ENCODE measurements around the gene BOK.
A peak's percentile ranks its signal among the peaks of the same experiment; 100 is the strongest.

BOK gene

DNA sequence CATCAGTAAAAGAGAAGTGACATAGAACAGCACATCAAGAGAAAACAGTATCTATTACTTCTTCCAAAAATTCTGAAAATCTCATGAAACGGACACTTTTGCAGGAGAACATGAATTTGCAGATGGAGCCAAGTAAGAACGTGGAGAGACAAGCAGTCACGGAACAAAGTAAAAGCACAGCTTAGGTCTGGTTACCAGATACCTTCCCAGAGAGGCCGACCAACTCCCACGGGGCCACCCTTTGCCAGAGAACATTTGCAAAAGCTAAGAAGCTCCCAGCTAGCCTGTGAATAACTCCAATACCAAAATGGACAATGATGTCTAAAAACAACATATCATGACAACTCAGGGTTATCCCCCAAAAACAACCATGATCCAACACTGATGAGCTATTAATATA lies 39.5 kb downstream of the BOK start:
- Histone ChIP-seq H3K27ac (ENCODE audit: low read length) (no peak overlapping the region), H3K4me1 (ENCODE audit: control insufficient read depth in 1 of 2, insufficient read depth in 2 of 2, low read length in 2 of 2) (no peaks in the 10 kb centered on the region), H3K36me3 (ENCODE audit: control insufficient read depth in 1 of 2, insufficient read depth in 2 of 2, low read length in 2 of 2) (peaks cover 11 to 42% of the 10 kb centered on the region in 2 donors), H3K27me3 (ENCODE audit: low read depth, low read length) (no peaks in the 10 kb centered on the region), H3K4me3 (ENCODE audit: low read depth in 1 of 2, low read length in 2 of 2) (no peak overlapping the region), H3K9me3 (ENCODE audit: control insufficient read depth in 1 of 2, low read length in 2 of 2) (no peaks in the 10 kb centered on the region)

DNA sequence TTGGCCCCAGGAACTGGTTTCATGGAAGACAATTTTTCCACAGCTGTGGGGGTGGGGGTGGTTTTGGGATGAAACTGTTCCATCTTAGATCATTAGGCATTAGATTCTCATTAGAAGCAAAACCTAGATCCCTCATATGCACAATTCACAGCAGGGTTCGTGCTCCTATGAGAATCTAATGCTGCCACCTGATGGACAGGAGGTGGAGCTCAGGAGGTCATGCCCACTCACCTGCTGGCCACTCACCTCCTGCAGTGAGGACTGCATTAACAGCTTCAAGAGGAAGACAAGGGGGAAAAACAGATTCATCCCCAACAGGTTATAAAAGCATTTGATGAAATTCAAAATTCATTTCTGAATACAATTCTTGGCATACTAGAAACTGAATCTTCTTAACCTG lies 39.9 kb downstream of the BOK start:
- Histone ChIP-seq H3K4me3 (ENCODE audit: low read depth in 1 of 2, low read length in 2 of 2) (no peak overlapping the region), H3K9me3 (ENCODE audit: control insufficient read depth in 1 of 2, low read length in 2 of 2) (no peaks in the 10 kb centered on the region), H3K36me3 (ENCODE audit: control insufficient read depth in 1 of 2, insufficient read depth in 2 of 2, low read length in 2 of 2) (peaks cover 12 to 39% of the 10 kb centered on the region in 2 donors), H3K27me3 (ENCODE audit: low read depth, low read length) (no peaks in the 10 kb centered on the region), H3K4me1 (ENCODE audit: control insufficient read depth in 1 of 2, insufficient read depth in 2 of 2, low read length in 2 of 2) (no peaks in the 10 kb centered on the region), H3K27ac (ENCODE audit: low read length) (no peak overlapping the region)

DNA sequence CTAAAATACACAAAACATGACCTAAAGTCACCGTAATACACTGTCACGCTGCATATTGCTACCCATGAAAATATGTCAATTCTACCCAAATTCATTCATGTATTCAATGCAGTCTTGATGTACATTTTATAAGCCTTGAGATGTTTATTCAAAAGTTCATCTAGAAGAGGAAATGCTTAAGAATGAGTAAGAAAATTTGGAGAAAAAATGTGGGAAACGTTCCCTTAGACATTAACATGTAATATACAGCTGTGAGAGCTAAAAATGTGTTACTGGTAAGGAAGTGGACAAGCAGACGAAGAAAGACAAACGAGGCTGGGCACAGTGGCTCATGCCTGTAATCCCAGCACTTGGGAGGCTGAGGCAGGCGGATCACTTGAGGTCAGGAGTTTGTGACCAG lies 41.1 kb downstream of the BOK start:
- no peaks in the 10 kb centered on the region for H3K27me3 ChIP-seq (ENCODE audit: low read depth, low read length)
- no peaks in the 10 kb centered on the region for H3K4me1 ChIP-seq (ENCODE audit: control insufficient read depth in 1 of 2, insufficient read depth in 2 of 2, low read length in 2 of 2)
- no peak overlapping the region for H3K4me3 ChIP-seq (ENCODE audit: low read depth in 1 of 2, low read length in 2 of 2)
- no peaks in the 10 kb centered on the region for H3K9me3 ChIP-seq (ENCODE audit: control insufficient read depth in 1 of 2, low read length in 2 of 2)
- H3K27ac ChIP-seq (ENCODE audit: low read length), result no peak overlapping the region
- peaks cover 14 to 34% of the 10 kb centered on the region in 2 donors for H3K36me3 ChIP-seq (ENCODE audit: control insufficient read depth in 1 of 2, insufficient read depth in 2 of 2, low read length in 2 of 2)

DNA sequence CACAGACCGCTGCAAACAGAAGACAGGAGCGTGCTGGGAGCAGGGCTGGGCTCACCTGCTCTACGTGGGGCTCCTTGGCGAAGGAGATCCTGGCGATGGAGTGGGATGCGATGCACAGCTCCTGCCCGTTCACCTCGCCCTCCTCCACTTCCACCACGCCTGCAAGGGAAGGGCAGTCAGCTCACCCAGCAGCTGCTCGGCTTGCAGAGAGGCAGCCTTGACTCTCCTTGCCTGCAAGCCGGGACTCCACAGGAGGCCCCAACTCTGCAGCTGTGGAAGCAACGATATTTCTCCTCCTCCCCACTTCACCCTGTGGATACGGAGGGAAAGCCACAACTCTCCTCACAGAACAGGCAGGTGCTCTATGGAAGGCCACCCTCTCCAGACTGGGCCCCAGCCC lies 43.3 kb downstream of the BOK start:
- H3K4me3 ChIP-seq (ENCODE audit: low read depth in 1 of 2, low read length in 2 of 2), result no peak overlapping the region
- H3K27ac ChIP-seq (ENCODE audit: low read length), result no peak overlapping the region
- peaks cover 17 to 42% of the 10 kb centered on the region in 2 donors for H3K36me3 ChIP-seq (ENCODE audit: control insufficient read depth in 1 of 2, insufficient read depth in 2 of 2, low read length in 2 of 2)
- H3K27me3 ChIP-seq (ENCODE audit: low read depth, low read length), result no peaks in the 10 kb centered on the region
- H3K9me3 ChIP-seq (ENCODE audit: control insufficient read depth in 1 of 2, low read length in 2 of 2), result no peaks in the 10 kb centered on the region
- H3K4me1 ChIP-seq (ENCODE audit: control insufficient read depth in 1 of 2, insufficient read depth in 2 of 2, low read length in 2 of 2), result no peaks in the 10 kb centered on the region

DNA sequence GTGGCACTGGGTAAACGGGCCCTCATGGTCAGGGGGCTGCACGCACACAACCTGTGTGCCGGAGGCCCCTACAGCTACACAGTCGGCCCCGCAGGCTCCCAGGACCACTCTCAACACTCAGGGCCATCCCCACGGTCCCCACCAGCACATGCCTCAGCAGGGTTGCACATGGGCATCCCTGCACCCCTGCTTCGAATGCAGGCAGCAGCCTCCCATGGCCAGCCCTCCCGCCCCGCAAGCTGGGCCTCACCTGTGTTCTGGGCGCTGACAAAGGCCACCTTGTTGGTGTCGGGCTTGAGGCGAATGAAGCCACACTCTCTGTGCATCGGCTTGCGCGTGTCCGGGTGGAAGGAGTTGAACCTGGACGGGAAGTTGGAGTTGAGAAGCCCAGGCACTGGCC lies 44.2 kb downstream of the BOK start:
- Histone ChIP-seq H3K27ac (ENCODE audit: low read length) (no peak overlapping the region), H3K27me3 (ENCODE audit: low read depth, low read length) (no peaks in the 10 kb centered on the region), H3K4me1 (ENCODE audit: control insufficient read depth in 1 of 2, insufficient read depth in 2 of 2, low read length in 2 of 2) (no peaks in the 10 kb centered on the region), H3K36me3 (ENCODE audit: control insufficient read depth in 1 of 2, insufficient read depth in 2 of 2, low read length in 2 of 2) (peaks cover 13 to 42% of the 10 kb centered on the region in 2 donors), H3K4me3 (ENCODE audit: low read depth in 1 of 2, low read length in 2 of 2) (no peak overlapping the region), H3K9me3 (ENCODE audit: control insufficient read depth in 1 of 2, low read length in 2 of 2) (no peaks in the 10 kb centered on the region)

DNA sequence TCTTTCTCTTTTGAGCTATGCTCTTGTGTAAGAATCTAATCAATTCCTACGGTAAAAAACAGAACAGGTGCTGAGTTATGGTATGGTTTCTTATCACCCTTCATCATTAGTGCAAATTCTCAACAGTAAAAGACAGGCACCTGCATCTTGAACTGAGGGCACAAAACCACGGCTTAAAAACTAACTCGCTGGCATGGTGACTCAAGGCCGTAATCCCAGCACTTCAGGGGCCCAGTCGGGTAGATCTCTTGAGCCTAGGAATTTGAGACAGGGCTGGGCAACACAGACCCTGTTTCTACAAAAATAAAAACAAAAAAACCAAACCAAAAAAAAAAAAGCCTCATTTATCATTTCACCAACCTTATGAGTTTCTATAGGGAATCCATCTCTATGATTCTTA lies 45.1 kb downstream of the BOK start:
- H3K4me3 ChIP-seq (ENCODE audit: low read depth in 1 of 2, low read length in 2 of 2), result no peak overlapping the region
- no peaks in the 10 kb centered on the region for H3K9me3 ChIP-seq (ENCODE audit: control insufficient read depth in 1 of 2, low read length in 2 of 2)
- H3K27ac ChIP-seq (ENCODE audit: low read length), result no peak overlapping the region
- peaks cover 13 to 37% of the 10 kb centered on the region in 2 donors for H3K36me3 ChIP-seq (ENCODE audit: control insufficient read depth in 1 of 2, insufficient read depth in 2 of 2, low read length in 2 of 2)
- H3K27me3 ChIP-seq (ENCODE audit: low read depth, low read length), result no peaks in the 10 kb centered on the region
- H3K4me1 ChIP-seq (ENCODE audit: control insufficient read depth in 1 of 2, insufficient read depth in 2 of 2, low read length in 2 of 2), result no peaks in the 10 kb centered on the region

DNA sequence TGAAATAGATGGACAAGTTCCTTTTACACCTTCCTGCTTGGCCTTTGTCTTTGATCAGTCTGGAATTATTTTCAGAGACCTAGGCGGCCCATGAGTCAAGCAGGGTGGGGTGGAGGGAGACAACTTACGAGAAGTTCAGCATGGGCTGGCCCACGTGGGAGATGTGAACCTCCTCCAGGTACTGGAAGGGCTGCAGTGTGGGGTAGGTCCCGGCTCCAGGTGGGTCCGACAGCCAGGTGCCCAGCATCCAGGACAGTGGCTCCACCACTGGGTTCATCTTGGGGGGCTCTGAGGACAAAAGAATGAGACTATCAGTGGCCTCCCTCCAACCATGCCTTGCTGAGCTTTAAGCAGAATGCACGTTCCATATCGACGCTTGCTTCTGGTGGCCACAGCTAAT lies 47.6 kb downstream of the BOK start:
- H3K4me3 ChIP-seq (ENCODE audit: low read depth in 1 of 2, low read length in 2 of 2), result no peak overlapping the region
- H3K4me1 ChIP-seq (ENCODE audit: control insufficient read depth in 1 of 2, insufficient read depth in 2 of 2, low read length in 2 of 2), result peaks cover 0 to 14% of the 10 kb centered on the region in 2 donors
- no peaks in the 10 kb centered on the region for H3K9me3 ChIP-seq (ENCODE audit: control insufficient read depth in 1 of 2, low read length in 2 of 2)
- H3K27me3 ChIP-seq (ENCODE audit: low read depth, low read length), result no peaks in the 10 kb centered on the region
- H3K36me3 ChIP-seq (ENCODE audit: control insufficient read depth in 1 of 2, insufficient read depth in 2 of 2, low read length in 2 of 2), result peaks cover 10 to 24% of the 10 kb centered on the region in 2 donors
- no peak overlapping the region for H3K27ac ChIP-seq (ENCODE audit: low read length)

DNA sequence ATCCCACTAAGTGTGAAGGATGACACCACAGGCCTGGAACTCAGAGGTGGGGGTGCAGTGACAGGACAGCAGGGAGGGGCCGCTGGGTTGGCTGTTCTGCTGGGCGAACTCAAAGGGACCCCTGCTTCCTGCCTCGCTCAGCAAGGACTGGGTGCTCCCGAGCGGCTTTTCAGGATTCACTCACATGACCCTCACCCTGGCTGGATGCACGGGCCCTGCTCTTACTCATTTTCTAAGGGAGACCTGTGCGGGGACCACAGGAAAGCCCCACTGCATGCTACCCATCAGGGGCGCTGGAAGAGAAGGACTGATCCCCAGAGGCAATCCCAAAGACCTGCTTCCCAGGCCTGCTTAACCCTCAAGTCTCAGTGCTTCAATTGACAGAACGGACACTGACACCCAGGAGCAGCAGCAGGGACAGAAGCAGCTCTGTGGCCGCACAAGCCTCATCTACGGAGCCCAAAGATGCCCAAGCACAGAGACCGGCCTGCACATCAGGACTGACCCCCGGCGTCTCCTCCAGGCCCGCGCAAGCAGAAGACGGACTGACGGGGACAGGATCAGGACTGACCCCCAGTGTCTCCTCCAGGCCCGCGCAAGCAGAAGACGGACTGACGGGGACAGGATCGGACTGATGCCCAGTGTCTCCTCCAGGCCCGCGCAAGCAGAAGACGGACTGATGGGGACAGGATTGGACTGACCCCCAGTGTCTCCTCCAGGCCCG lies 48.8 kb downstream of the BOK start:
- peaks cover 3 to 18% of the 10 kb centered on the region in 2 donors for H3K4me1 ChIP-seq (ENCODE audit: control insufficient read depth in 1 of 2, insufficient read depth in 2 of 2, low read length in 2 of 2)
- no peak overlapping the region for H3K4me3 ChIP-seq (ENCODE audit: low read depth in 1 of 2, low read length in 2 of 2)
- H3K36me3 ChIP-seq (ENCODE audit: control insufficient read depth in 1 of 2, insufficient read depth in 2 of 2, low read length in 2 of 2), result peaks cover 10 to 15% of the 10 kb centered on the region in 2 donors
- H3K27me3 ChIP-seq (ENCODE audit: low read depth, low read length), result no peaks in the 10 kb centered on the region
- H3K27ac ChIP-seq (ENCODE audit: low read length), result no peak overlapping the region
- no peaks in the 10 kb centered on the region for H3K9me3 ChIP-seq (ENCODE audit: control insufficient read depth in 1 of 2, low read length in 2 of 2)

DNA sequence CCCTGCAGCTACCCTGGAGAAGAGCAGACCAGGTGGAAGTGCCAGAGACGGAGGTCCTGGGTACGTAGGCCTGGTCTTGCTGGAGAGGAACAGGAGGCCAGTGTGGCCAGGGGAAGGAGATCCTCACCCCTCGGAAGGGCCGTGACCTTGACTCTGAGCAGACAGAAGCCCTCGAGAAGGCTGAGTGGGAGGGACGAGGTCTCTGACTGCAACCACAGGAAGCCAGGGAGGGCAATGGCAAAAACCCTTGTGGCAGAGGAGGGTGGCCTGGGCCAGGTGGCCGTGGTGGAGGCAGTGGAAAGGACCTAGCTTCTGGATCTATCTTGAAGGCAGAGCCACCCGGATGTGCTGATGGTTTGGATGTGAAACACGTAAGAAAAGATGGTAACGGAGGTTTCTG lies 50.3 kb downstream of the BOK start:
- no peak overlapping the region for H3K27ac ChIP-seq (ENCODE audit: low read length)
- H3K36me3 ChIP-seq (ENCODE audit: control insufficient read depth in 1 of 2, insufficient read depth in 2 of 2, low read length in 2 of 2), result peaks cover 7 to 10% of the 10 kb centered on the region in 2 donors
- H3K9me3 ChIP-seq (ENCODE audit: control insufficient read depth in 1 of 2, low read length in 2 of 2), result no peaks in the 10 kb centered on the region
- H3K4me1 ChIP-seq (ENCODE audit: control insufficient read depth in 1 of 2, insufficient read depth in 2 of 2, low read length in 2 of 2), result peaks cover 4 to 18% of the 10 kb centered on the region in 2 donors
- no peaks in the 10 kb centered on the region for H3K27me3 ChIP-seq (ENCODE audit: low read depth, low read length)
- H3K4me3 ChIP-seq (ENCODE audit: low read depth in 1 of 2, low read length in 2 of 2), result no peak overlapping the region

DNA sequence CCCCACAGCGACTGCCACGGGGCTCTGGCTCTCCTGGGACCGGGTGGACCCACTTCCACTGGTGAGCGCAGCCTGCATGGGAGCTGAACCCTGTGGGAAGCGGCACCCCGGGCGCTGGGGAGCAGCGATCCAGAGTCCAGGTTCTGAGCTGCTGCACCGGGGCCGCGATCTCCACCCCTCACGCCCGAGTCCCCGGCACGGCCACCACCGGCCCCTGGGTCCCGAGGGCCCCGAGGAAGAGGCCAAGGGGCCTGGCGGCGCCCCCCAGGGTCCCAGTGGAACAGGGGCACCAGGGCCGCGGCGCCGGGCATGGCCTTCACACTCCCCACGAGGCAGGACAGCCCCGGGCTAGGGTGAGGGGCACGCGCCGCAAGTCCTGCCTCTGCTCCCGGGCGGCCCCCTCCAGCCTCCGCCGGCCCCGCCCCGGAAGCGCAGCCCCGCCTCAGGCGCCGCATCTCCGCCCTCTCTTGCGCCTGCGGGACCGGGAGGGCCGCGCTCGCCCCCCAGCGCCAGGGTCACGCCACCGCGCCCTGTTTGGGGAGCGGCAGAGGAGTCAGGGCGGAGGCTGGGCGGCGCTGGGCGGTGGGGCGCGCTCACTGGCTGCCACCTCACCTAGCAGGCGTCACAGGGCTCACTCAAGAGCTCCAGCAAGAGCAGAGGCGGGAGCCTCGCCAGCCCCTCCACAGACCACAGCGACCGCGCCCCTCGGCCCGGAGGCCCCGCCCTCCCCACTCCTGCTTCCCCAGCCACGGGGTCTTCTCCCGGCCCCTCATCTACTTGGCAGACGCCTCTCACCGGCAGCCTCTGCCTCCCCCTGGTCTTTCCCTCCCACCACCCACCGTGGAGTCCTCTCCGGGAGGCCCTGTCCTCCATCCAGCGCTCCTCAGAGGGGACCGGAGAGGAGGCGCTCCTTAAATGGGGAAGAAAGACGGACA lies 51.6 kb downstream of the BOK start:
- Histone ChIP-seq H3K27ac (ENCODE audit: low read length) (peak overlapping the region; percentile 67), H3K9me3 (ENCODE audit: control insufficient read depth in 1 of 2, low read length in 2 of 2) (no peaks in the 10 kb centered on the region), H3K27me3 (ENCODE audit: low read depth, low read length) (no peaks in the 10 kb centered on the region), H3K4me3 (ENCODE audit: low read depth in 1 of 2, low read length in 2 of 2) (peak overlapping the region; percentile 48 to 70), H3K4me1 (ENCODE audit: control insufficient read depth in 1 of 2, insufficient read depth in 2 of 2, low read length in 2 of 2) (peaks cover 4 to 21% of the 10 kb centered on the region in 2 donors), H3K36me3 (ENCODE audit: control insufficient read depth in 1 of 2, insufficient read depth in 2 of 2, low read length in 2 of 2) (peaks cover 7 to 10% of the 10 kb centered on the region in 2 donors)

DNA sequence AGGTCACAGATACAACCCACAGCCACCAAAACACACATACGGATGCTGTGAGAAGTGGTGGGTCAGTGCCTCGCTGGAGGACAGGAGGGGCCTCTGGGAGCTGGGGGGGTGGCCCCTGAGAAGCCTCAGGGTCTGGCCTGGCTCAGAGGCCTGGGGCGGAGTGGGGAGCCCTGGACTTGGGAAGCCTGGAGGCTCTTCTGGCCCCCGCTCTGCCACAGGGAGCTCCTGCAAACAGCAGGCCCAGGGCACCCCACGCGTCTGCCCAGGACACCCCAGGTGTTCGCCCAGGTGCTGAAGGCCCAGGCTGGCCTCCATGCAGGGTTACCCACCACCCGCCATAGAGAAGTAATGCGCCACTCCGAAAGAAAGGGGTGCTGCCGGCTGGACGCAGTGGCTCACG lies 52.5 kb downstream of the BOK start:
- Histone ChIP-seq H3K4me3 (ENCODE audit: low read depth in 1 of 2, low read length in 2 of 2) (peak overlapping the region in 1 of 2 donors; percentile 70), H3K27me3 (ENCODE audit: low read depth, low read length) (no peaks in the 10 kb centered on the region), H3K27ac (ENCODE audit: low read length) (peak overlapping the region; percentile 67)

More for the DNA sequence above, 52.5 kb downstream of the BOK start:
- Histone ChIP-seq H3K4me1 (ENCODE audit: control insufficient read depth in 1 of 2, insufficient read depth in 2 of 2, low read length in 2 of 2) (peaks cover 4 to 21% of the 10 kb centered on the region in 2 donors), H3K36me3 (ENCODE audit: control insufficient read depth in 1 of 2, insufficient read depth in 2 of 2, low read length in 2 of 2) (peaks cover 2% of the 10 kb centered on the region in 2 donors), H3K9me3 (ENCODE audit: control insufficient read depth in 1 of 2, low read length in 2 of 2) (no peaks in the 10 kb centered on the region)

Data from muscle layer of duodenum (tissue), 2 donors.